Measurements from ENCODE around the gene PBX1.

PBX1 gene

GRCh38 chr1:164735315-164736052, 176.5 kb downstream of the PBX1 start:
- H3K27me3 ChIP-seq (ENCODE audit: insufficient read depth, low read length, poor library complexity): no peaks in the 10 kb centered on the region
- no peak overlapping the region for H3K4me2 ChIP-seq (ENCODE audit: insufficient read depth, low read length)
- H2AFZ ChIP-seq (ENCODE audit: low read depth, low read length): no peak overlapping the region
- H3K9ac ChIP-seq (ENCODE audit: low read depth, low read length): no peak overlapping the region
- no peak overlapping the region for H3K27ac ChIP-seq (ENCODE audit: low read length)
- DNase-seq (no peak), ATAC-seq (ENCODE audit: insufficient read depth, low read depth) (no peak)
- H3K4me1 ChIP-seq (ENCODE audit: insufficient read depth, low read length): no peaks in the 10 kb centered on the region
- TF ChIP-seq EZH2 (IDR thresholded peaks at IDR 0.05; ENCODE audit: borderline replicate concordance, low read depth, low read length, severe bottlenecking): no peak
- TF ChIP-seq, protein P1, sequence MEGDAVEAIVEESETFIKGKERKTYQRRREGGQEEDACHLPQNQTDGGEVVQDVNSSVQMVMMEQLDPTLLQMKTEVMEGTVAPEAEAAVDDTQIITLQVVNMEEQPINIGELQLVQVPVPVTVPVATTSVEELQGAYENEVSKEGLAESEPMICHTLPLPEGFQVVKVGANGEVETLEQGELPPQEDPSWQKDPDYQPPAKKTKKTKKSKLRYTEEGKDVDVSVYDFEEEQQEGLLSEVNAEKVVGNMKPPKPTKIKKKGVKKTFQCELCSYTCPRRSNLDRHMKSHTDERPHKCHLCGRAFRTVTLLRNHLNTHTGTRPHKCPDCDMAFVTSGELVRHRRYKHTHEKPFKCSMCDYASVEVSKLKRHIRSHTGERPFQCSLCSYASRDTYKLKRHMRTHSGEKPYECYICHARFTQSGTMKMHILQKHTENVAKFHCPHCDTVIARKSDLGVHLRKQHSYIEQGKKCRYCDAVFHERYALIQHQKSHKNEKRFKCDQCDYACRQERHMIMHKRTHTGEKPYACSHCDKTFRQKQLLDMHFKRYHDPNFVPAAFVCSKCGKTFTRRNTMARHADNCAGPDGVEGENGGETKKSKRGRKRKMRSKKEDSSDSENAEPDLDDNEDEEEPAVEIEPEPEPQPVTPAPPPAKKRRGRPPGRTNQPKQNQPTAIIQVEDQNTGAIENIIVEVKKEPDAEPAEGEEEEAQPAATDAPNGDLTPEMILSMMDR (IDR thresholded peaks at IDR 0.05; ENCODE audit: borderline replicate concordance, extremely low read depth, low read length, poor library complexity, severe bottlenecking): no peak
- H3K79me2 ChIP-seq (ENCODE audit: insufficient read depth, low read length): no peaks in the 10 kb centered on the region
- no peak overlapping the region for H3K4me3 ChIP-seq (ENCODE audit: low read depth in 1 of 2, low read length in 2 of 2)
- H4K20me1 ChIP-seq (ENCODE audit: insufficient read depth, low read length): no peaks in the 10 kb centered on the region
- H3K9me3 ChIP-seq (ENCODE audit: insufficient read depth, low read length, severe bottlenecking): no peaks in the 10 kb centered on the region
- no peaks in the 10 kb centered on the region for H3K36me3 ChIP-seq (ENCODE audit: insufficient read depth, low read length)

DNA sequence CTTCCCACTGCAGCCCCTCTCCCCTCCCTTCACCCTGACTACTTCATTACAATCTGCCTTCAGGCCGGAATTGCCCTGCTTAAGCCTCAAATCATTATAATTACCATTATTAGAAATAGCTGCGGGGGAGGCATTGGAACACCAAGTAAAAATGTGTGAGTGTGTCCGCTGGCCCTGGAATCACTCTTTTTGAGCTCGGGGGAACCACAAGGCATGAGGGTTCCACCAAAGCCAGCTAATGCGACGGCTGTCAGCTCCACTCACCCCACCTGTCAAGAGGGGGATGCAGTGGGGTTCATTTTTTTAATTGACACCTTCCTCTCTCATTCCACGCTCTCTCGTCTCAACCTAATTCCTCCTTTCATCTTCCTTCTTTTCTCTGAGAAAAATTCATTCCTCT, 177.2 kb downstream of the PBX1 start:
- Histone ChIP-seq H3K36me3 (ENCODE audit: insufficient read depth, low read length) (no peaks in the 10 kb centered on the region), H3K4me2 (ENCODE audit: insufficient read depth, low read length) (no peak overlapping the region), H2AFZ (ENCODE audit: low read depth, low read length) (no peak overlapping the region), H3K79me2 (ENCODE audit: insufficient read depth, low read length) (no peaks in the 10 kb centered on the region), H4K20me1 (ENCODE audit: insufficient read depth, low read length) (no peaks in the 10 kb centered on the region), H3K4me3 (ENCODE audit: low read depth in 1 of 2, low read length in 2 of 2) (no peak overlapping the region), H3K4me1 (ENCODE audit: insufficient read depth, low read length) (no peaks in the 10 kb centered on the region), H3K27ac (ENCODE audit: low read length) (no peak overlapping the region), H3K9me3 (ENCODE audit: insufficient read depth, low read length, severe bottlenecking) (no peaks in the 10 kb centered on the region), H3K27me3 (ENCODE audit: insufficient read depth, low read length, poor library complexity) (no peaks in the 10 kb centered on the region), H3K9ac (ENCODE audit: low read depth, low read length) (no peak overlapping the region)
- no peak for DNase-seq
- no peak for ATAC-seq (ENCODE audit: insufficient read depth, low read depth)
- TF ChIP-seq, protein P1 (IDR thresholded peaks at IDR 0.05; ENCODE audit: borderline replicate concordance, extremely low read depth, low read length, poor library complexity, severe bottlenecking): no peak

DNA sequence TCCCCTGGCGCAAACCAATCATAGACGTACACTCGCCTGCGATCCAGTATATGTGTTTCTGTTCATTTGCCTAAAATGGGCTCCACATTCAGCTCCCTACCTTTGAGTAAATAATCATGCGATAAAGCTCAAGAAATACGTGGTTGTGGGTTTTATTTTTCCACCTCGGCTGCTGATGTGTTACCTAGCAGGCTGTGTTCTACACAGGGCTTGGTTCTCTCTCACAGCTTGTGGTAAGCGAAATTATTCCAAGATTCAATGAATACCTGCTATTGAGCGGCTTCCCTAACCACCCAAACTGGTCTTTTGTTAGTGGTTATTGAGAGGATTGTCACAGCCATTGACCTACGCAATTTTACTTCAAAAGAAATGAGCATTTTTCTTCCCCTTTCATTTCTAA, 180.2 kb downstream of the PBX1 start:
- H3K79me2 ChIP-seq (ENCODE audit: insufficient read depth, low read length): no peaks in the 10 kb centered on the region

More for the DNA sequence above, 180.2 kb downstream of the PBX1 start:
- no peaks in the 10 kb centered on the region for H3K36me3 ChIP-seq (ENCODE audit: insufficient read depth, low read length)
- H3K9ac ChIP-seq (ENCODE audit: low read depth, low read length): no peak overlapping the region
- no peak for ATAC-seq (ENCODE audit: insufficient read depth, low read depth)
- H2AFZ ChIP-seq (ENCODE audit: low read depth, low read length): no peak overlapping the region
- H3K4me1 ChIP-seq (ENCODE audit: insufficient read depth, low read length): no peaks in the 10 kb centered on the region
- no peak for TF ChIP-seq EZH2 (IDR thresholded peaks at IDR 0.05; ENCODE audit: borderline replicate concordance, low read depth, low read length, severe bottlenecking)
- TF ChIP-seq, protein P1 (IDR thresholded peaks at IDR 0.05; ENCODE audit: borderline replicate concordance, extremely low read depth, low read length, poor library complexity, severe bottlenecking): no peak
- no peaks in the 10 kb centered on the region for H3K27me3 ChIP-seq (ENCODE audit: insufficient read depth, low read length, poor library complexity)
- no peak overlapping the region for H3K4me2 ChIP-seq (ENCODE audit: insufficient read depth, low read length)
- H3K27ac ChIP-seq (ENCODE audit: low read length): no peak overlapping the region
- DNase-seq: no peak
- H4K20me1 ChIP-seq (ENCODE audit: insufficient read depth, low read length): no peaks in the 10 kb centered on the region
- H3K9me3 ChIP-seq (ENCODE audit: insufficient read depth, low read length, severe bottlenecking): no peaks in the 10 kb centered on the region
- no peak overlapping the region for H3K4me3 ChIP-seq (ENCODE audit: low read depth in 1 of 2, low read length in 2 of 2)

All from DND-41 (cell line).